Activated CD4-positive, alpha-beta T cell treated with anti-CD3 and anti-CD28 coated beads for 36 hours (primary cell): ENCODE data around the gene USP31. TPM values are rescaled to one million over a fixed set of nuclear protein-coding genes. Genes with fewer than 3 reads are reported as not detected.

Source experiments
- total RNA-seq, 2 experiments: library from RNA; stranded (reverse); gene quantifications; one replicate each; pipeline ENCODE4 v1.2.3, GENCODE V29; 2021

Gene USP31
- total RNA-seq, 2 experiments from 2014 or later: 5.3 to 5.9 TPM

Other genes with a start within 250 kb of the USP31 start
- not detected for gene SCNN1G, start 33.3 kb upstream of the USP31 start, total RNA-seq
- gene SCNN1B, start 152.8 kb upstream of the USP31 start, total RNA-seq: not detected